Stimulated activated CD8-positive, alpha-beta memory T cell treated with anti-CD3 and anti-CD28 coated beads, Interleukin-7, amount 100 ng/mL, for 48 hours (primary cell): ENCODE data around the gene PCYT1B.

Experiments used
- DNase-seq, 2 donors: peaks; one replicate each; pipeline ENCODE4 v3.0.0-alpha.2; 2020; ENCODE audit warnings: low read depth in 1 of 2; ENCODE audit errors: extremely low read depth in 1 of 2

PCYT1B gene

DNA sequence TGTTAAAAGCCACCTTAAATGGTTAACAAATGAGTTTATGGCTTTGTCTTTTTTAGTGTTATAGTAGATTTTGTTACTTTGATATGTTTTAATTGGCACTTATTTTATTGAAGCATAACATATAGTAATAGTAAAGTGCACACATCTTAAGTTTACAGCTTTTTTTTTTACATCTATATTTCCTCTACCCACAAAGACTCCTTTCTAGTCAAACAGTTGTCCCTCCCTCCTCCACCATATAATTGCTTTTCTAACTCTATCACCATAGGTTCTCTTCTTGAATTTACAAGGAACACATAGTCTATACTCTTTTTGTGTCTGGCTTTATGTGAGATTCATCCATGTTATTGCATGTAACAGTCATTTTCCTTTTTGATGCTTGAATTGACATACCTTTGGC lies 110.6 kb downstream of the PCYT1B start:
- DNase-seq = no peak

GRCh38 chrX:24528605-24529004 lies 118.5 kb downstream of the PCYT1B start:
- DNase-seq = no peak

DNA sequence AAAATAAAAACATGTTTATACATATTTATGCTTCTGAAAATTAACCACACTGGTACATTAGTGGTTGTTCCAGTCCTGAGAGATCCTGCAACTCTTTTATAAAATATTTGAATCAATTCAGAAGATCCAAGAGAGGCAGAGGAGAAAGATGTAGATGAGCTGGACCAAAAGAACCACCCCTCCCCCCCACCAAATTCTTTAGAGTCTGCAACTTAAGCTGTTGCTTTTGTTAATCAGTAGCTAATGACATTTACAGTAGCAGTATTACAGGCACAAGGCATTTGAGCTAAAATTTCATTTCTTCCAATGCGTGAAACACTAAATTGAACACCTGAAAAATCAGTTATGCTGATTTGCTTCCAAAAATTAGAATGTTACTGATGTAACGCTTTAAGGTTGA lies 120.5 kb downstream of the PCYT1B start:
- no peak for DNase-seq

- no peak for DNase-seq
These were observed 121.7 kb downstream of the PCYT1B start for GRCh38 chrX:24525455-24525854.

DNA sequence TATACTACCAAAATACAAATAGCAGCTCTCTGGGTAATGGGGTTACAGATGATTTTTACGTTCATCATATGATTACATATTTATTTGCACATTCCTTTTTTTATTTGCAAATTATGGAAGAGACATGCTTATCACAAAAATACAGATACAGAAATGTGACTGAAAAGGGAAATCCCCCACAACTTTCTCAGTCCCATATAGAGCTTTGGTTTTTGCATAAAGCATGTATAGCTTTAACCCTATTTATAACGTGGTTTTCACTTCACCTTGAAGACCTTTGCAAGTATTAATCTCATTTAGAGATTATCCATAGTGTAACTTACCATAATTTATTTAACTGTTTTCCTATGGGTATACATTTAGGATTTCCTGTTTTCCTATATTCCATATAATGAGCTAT lies 126.7 kb downstream of the PCYT1B start:
- no peak for DNase-seq

DNA sequence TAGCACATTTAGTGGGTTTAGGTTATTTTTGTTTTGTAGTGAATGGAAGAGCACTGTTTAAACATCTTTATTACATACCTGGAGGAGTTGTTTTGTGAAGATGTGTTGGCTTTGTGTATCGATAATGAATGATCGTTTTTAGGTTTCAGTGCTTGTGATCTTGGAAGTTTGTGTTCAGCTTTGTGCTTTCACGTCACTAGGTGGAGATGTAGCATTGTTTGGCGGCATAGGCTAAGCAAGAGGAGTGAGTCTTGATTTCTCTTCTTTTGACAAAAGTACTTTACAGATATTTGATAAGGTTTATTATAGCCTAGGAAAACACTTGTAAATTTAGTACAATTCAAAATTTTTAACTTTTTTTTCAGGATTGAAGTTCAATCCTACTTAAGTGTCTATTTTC lies 131.7 kb downstream of the PCYT1B start:
- DNase-seq = no peak

- DNase-seq = peak in 1 of 2 donors; percentile 25
These were observed 133.7 kb downstream of the PCYT1B start for GRCh38 chrX:24513416-24513815.

DNA sequence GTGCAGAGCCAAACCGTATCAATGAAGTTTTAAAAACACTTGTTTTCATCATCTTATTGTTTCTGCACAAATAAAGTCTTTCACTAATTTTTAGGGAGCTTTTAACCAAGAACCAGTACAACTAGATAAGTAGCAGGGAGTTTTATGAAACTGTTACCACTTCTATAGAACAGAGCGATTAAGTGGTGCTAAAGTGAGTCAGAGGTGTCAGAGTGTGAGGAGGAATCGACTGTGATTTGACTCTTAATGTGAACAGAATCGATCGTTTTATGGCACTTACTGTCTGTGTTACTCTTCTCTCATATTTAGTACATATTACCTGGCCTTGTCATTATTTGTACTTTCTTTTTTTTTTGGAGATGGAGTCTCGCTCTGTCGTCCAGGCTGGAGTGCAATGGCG lies 138.8 kb downstream of the PCYT1B start:
- no peak for DNase-seq
